ENCODE results near the gene ABI3. TPM values are rescaled to one million over a fixed set of nuclear protein-coding genes. Genes with fewer than 3 reads are reported as not detected.

The ABI3 gene
- total RNA-seq, 1 donor from 2014 or later = 4.5 TPM

GRCh38 chr17:49197346-49197998 is 13.0 kb upstream of the ABI3 start:
- no peak for DNase-seq

GRCh38 chr17:49198211-49198610 is 12.3 kb upstream of the ABI3 start:
- DNase-seq = no peak

GRCh38 chr17:49200423-49201083 is 10.0 kb upstream of the ABI3 start:
- no peak for DNase-seq

- DNase-seq = no peak
These were observed 9.0 kb upstream of the ABI3 start for GRCh38 chr17:49201481-49201927.

GRCh38 chr17:49203796-49204195 is 6.7 kb upstream of the ABI3 start:
- no peak for DNase-seq

GRCh38 chr17:49204516-49204915 is 6.0 kb upstream of the ABI3 start:
- no peak for DNase-seq

GRCh38 chr17:49209061-49209571 is 1.4 kb upstream of the ABI3 start:
- DNase-seq = no peak

- no peak for DNase-seq
These were observed 2.9 kb downstream of the ABI3 start for GRCh38 chr17:49213399-49213798.

- no peak for DNase-seq
These were observed 3.3 kb downstream of the ABI3 start for GRCh38 chr17:49213847-49214246.

- DNase-seq = no peak
These were observed 4.3 kb downstream of the ABI3 start for GRCh38 chr17:49214676-49215360.

- no peak for DNase-seq
These were observed 6.0 kb downstream of the ABI3 start for GRCh38 chr17:49216482-49216881.

- DNase-seq = no peak
These were observed 6.6 kb downstream of the ABI3 start for GRCh38 chr17:49216953-49217650.

- DNase-seq = no peak
These were observed 7.3 kb downstream of the ABI3 start for GRCh38 chr17:49217651-49218413.

GRCh38 chr17:49218941-49219913 is 8.7 kb downstream of the ABI3 start:
- DNase-seq = no peak

- no peak for DNase-seq
These were observed 9.5 kb downstream of the ABI3 start for GRCh38 chr17:49219987-49220386.

- no peak for DNase-seq
These were observed 12.6 kb downstream of the ABI3 start for GRCh38 chr17:49223168-49223516.

- peak; percentile 55 for DNase-seq
These were observed 13.2 kb downstream of the ABI3 start for GRCh38 chr17:49223517-49224197.

GRCh38 chr17:49224198-49224996 is 13.9 kb downstream of the ABI3 start:
- DNase-seq = no peak

GRCh38 chr17:49224997-49225337 is 14.5 kb downstream of the ABI3 start:
- DNase-seq = no peak

Data from tongue (tissue), 2 donors.